BE2C (cell line): ENCODE results near the gene MGAT5.

Source experiments
- DNase-seq: peaks from one replicate; pipeline ENCODE4 v3.0.0-alpha.2; 2020
- H3K27me3 ChIP-seq: fragments of 250-450 bp; sonication (Bioruptor Pico); 2 replicates; pipeline ENCODE4 v1.5.1; 2020; ENCODE audit warnings: mild to moderate bottlenecking
- H3K36me3 ChIP-seq: fragments of 250-450 bp; sonication (Bioruptor Pico); 2 replicates; pipeline ENCODE4 v1.5.1; 2020; ENCODE audit warnings: mild to moderate bottlenecking
- H3K4me1 ChIP-seq: fragments of 250-450 bp; sonication (Bioruptor Pico); 2 replicates; pipeline ENCODE4 v1.5.1; 2020
- H3K4me3 ChIP-seq: 2 replicates; pipeline ENCODE4 v1.5.1; 2011; ENCODE audit warnings: low read depth, low read length
- H3K9me3 ChIP-seq: fragments of 250-450 bp; sonication (Bioruptor Pico); 2 replicates; pipeline ENCODE4 v1.5.1; 2020
- TF ChIP-seq, protein P1 (sequence below): IDR thresholded peaks from 2 replicates; pipeline ENCODE4 v1.5.1; 2012; ENCODE audit warnings: mild to moderate bottlenecking, low read depth, low read length

Gene MGAT5

GRCh38 chr2:134396493-134396892, 142.6 kb downstream of the MGAT5 start:
- TF ChIP-seq, protein P1, sequence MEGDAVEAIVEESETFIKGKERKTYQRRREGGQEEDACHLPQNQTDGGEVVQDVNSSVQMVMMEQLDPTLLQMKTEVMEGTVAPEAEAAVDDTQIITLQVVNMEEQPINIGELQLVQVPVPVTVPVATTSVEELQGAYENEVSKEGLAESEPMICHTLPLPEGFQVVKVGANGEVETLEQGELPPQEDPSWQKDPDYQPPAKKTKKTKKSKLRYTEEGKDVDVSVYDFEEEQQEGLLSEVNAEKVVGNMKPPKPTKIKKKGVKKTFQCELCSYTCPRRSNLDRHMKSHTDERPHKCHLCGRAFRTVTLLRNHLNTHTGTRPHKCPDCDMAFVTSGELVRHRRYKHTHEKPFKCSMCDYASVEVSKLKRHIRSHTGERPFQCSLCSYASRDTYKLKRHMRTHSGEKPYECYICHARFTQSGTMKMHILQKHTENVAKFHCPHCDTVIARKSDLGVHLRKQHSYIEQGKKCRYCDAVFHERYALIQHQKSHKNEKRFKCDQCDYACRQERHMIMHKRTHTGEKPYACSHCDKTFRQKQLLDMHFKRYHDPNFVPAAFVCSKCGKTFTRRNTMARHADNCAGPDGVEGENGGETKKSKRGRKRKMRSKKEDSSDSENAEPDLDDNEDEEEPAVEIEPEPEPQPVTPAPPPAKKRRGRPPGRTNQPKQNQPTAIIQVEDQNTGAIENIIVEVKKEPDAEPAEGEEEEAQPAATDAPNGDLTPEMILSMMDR, result no peak
- no peaks in the 10 kb centered on the region for H3K9me3 ChIP-seq
- no peaks in the 10 kb centered on the region for H3K27me3 ChIP-seq
- no peak overlapping the region for H3K4me3 ChIP-seq
- no peaks in the 10 kb centered on the region; the same call in 1 of the 2 replicates for H3K36me3 ChIP-seq
- DNase-seq, result no peak
- peaks cover 4% of the 10 kb centered on the region for H3K4me1 ChIP-seq

DNA sequence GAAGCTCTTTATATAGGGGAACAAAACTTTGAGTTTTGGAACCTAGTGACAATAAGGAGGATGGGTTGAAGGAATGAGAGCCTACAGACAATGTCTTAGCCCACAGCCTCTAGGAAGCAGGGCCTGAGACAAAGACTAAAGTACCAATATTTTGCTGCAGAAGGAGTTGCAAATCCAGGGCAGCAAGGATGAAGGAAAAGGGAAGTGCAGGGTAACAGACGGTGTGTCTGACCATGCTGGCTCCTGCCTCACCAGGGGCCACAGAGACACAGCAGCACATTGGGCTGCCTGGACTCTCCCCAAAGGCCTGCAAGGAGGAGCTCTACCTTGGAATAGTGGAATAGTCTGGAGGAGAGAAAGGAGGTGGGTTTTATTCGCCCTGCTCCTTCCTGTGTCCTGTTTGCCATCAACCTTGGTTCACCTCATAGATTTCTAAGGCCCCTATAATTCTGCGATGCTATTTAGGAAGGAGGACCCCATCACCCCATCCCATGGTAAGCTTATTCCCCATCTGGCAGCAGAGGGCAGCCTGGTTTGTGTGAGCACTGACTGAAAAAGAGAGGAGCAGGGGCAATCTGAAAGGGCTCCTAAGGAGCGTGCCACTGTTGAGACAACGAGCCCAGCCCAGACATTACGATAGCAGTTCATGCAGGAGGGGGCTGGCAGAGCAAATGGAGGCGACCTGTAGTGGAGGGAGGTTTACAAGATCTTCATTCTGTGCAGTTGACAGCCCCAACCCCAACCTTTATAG, 143.4 kb downstream of the MGAT5 start:
- no peaks in the 10 kb centered on the region for H3K9me3 ChIP-seq
- H3K4me1 ChIP-seq, result peaks cover 4% of the 10 kb centered on the region
- no peak for DNase-seq
- H3K27me3 ChIP-seq, result no peaks in the 10 kb centered on the region
- H3K36me3 ChIP-seq, result no peaks in the 10 kb centered on the region; the same call in 1 of the 2 replicates
- TF ChIP-seq, protein P1, result no peak
- H3K4me3 ChIP-seq, result no peak overlapping the region

GRCh38 chr2:134398300-134398699, 144.4 kb downstream of the MGAT5 start:
- TF ChIP-seq, protein P1, result no peak
- Histone ChIP-seq H3K4me1 (peaks cover 4% of the 10 kb centered on the region), H3K9me3 (no peaks in the 10 kb centered on the region), H3K4me3 (no peak overlapping the region), H3K36me3 (no peaks in the 10 kb centered on the region; the same call in 1 of the 2 replicates), H3K27me3 (no peaks in the 10 kb centered on the region)
- DNase-seq, result no peak

DNA sequence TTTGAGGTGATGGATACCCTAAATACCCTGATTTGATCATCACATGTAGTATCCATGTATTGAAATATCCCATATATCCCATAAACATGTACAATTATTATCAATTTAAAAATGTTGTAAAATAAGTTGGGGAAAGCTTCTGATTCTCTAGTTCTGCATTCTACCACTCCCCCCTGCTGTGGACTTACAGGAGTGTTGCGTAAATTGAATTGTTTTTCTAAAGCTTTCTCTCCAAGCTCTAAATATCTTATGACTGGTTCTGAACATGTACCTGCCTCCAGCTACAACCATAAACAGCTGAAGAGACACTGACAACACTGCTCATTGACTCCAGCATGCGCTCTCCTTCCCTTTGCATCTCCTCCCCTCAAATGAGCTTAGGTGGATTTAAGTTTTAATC, 145.2 kb downstream of the MGAT5 start:
- Histone ChIP-seq H3K4me1 (peaks cover 4% of the 10 kb centered on the region), H3K4me3 (no peak overlapping the region), H3K36me3 (no peaks in the 10 kb centered on the region; the same call in 1 of the 2 replicates), H3K27me3 (no peaks in the 10 kb centered on the region), H3K9me3 (no peaks in the 10 kb centered on the region)
- DNase-seq, result no peak
- TF ChIP-seq, protein P1, result no peak

DNA sequence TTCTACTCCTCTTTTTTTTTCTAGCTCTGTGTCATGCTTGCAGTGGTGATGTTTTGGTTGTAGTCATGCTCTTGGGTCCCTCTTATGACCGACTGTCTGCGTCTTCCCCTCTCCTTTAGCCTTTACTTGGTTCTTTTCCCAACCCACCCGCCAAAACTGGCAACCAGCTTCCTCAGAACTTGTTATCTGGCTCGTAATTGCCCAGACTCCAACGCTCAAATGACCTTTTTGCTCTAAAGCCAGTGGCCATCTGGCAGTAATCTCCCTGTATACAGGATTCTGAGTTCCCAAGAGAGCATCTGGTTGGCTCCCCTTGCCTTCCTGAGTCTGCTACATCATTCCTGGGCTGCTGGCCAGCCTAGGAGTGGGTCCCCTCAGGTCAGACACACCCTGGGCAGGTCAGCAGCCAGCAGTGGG, 147.2 kb downstream of the MGAT5 start:
- no peaks in the 10 kb centered on the region; the same call in 1 of the 2 replicates for H3K36me3 ChIP-seq
- H3K4me3 ChIP-seq, result no peak overlapping the region
- TF ChIP-seq, protein P1, result no peak
- H3K4me1 ChIP-seq, result peaks cover 4% of the 10 kb centered on the region
- H3K27me3 ChIP-seq, result no peaks in the 10 kb centered on the region
- DNase-seq, result peak; percentile 72
- H3K9me3 ChIP-seq, result no peaks in the 10 kb centered on the region

- Histone ChIP-seq H3K36me3 (no peaks in the 10 kb centered on the region; the same call in 1 of the 2 replicates), H3K27me3 (no peaks in the 10 kb centered on the region), H3K9me3 (no peaks in the 10 kb centered on the region), H3K4me3 (no peak overlapping the region), H3K4me1 (peaks cover 4% of the 10 kb centered on the region)
- peak; percentile 43 for DNase-seq
- TF ChIP-seq, protein P1, result no peak
These were observed 147.9 kb downstream of the MGAT5 start for GRCh38 chr2:134401789-134402188.
